HG03342 (cell line): ENCODE results near the gene ETHE1.
A peak's percentile ranks its signal among the peaks of the same experiment; 100 is the strongest.
"Not testable (repeated sequence)": the region's sequence is repeated elsewhere in the genome, so short reads cannot be mapped to it uniquely, and the experiment has no call there.

ENCODE experiments used
- ATAC-seq: cut with Tn5 transposase; IDR thresholded peaks from one replicate; pipeline ENCODE4 v1.9.1; 2021; ENCODE audit warnings: mild to moderate bottlenecking, moderate library complexity; ENCODE audit not compliant: unreplicated experiment

Gene ETHE1

DNA sequence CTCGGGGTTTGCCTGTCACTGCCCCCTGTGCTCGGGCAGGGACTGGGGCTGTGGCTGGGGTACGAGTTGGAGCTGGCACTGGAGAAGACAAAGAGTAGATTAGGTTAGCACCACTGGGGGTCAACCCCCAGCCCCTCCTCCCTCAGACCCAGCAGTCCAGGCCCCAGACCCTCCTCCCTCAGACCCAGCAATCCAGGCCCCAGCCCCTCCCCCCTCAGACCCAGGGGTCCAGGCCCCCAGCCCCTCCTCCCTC is 25.1 kb upstream of the ETHE1 start:
- no peak for ATAC-seq

GRCh38 chr19:43551399-43552197 is 24.6 kb upstream of the ETHE1 start:
- no peak for ATAC-seq

DNA sequence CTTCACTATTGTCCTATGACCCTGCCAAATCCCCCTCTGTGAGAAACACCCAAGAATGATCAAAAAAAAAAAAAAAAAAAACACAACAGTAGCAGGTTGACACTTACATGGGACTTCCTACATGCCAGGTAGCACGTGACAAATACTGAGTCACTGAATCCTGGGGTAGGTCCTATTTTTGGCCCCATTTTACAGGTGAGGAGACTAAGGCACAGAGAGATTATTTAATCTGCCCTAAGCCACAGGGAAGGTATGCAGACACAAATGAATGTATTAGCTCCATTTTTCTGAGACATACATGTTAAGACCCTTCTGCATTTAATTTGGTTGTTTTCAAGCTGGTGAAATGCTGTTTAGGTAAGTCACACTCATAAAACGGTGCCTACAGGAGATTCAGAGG is 21.7 kb upstream of the ETHE1 start:
- ATAC-seq, result no peak

DNA sequence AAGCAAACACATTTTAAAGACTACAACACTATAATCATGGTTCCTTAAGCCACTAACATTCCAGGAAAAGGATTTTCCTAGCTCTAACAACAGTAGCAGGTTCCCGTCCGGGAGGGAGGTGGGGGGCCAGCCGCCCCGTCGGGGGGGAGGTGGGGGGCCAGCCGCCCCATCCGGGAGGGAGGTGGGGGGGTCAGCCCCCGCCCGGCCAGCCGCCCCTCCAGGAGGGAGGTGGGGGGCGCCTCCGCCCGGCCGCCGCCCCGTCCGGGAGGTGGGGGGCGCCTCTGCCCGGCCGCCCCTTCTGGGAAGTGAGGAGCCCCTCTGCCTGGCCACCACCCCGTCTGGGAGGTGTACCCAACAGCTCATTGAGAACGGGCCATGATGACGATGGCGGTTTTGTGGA is 20.9 kb upstream of the ETHE1 start:
- not testable (repeated sequence) for ATAC-seq

DNA sequence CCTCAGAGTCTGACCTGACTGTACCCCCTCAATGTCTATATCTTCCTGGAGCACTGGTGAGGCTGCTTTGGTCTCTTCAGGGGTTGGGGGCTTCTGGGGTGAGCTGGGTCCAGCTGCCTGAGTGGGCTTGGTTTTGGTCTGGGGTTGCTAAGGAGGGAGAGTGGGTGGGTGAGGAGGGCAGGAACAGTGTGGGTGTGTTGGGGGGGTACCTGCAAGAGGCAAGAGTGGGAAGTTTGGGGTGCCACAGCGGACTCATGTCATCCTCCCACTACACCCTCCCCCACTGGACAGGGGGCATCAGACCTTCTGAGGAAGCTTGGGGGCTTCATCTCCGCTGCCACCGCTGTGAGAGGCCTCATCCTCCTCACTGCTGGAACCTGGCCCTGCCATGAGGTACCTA is 19.6 kb upstream of the ETHE1 start:
- no peak for ATAC-seq

GRCh38 chr19:43545981-43546380 is 19.0 kb upstream of the ETHE1 start:
- no peak for ATAC-seq

- ATAC-seq, result no peak
These were observed 18.3 kb upstream of the ETHE1 start for GRCh38 chr19:43545276-43545675.

- ATAC-seq, result no peak
These were observed 17.1 kb upstream of the ETHE1 start for GRCh38 chr19:43544077-43544476.

DNA sequence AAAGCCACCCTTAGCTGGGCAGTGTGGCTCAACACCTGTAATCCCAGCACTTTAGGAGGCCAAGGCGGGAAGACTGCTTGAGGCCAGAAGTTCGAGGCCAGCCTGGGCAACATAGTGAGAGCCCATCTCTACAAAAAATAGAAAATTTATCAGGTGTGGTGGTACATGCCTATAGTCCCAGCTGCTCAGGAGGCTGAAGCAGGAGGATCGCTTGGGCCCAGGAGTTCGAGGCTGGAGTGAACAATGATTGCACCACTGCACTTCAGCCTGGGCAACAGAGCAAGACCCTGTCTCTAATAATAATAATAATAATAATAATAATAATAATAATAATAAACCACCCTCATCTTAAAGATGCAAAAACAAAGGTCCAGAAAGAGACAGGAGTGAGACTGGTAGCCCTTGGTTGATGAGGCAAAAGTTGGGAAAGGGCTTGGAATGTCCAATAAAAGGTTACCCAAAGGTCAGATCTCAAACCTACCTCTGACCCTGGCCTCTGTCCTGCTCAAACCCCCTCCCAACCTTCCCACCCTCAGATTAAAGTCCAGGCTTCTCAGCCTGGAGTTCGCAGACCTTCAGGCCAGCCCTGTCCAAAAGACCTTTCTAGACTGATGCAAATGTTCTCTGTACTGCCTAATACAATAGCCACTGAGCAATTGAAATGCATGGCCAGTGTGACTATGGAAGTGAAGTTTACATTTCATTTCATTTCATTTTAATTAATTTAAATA is 15.1 kb upstream of the ETHE1 start:
- ATAC-seq, result no peak

GRCh38 chr19:43540381-43540780 is 13.4 kb upstream of the ETHE1 start:
- no peak for ATAC-seq

- no peak for ATAC-seq
These were observed 11.9 kb upstream of the ETHE1 start for GRCh38 chr19:43538922-43539321.

DNA sequence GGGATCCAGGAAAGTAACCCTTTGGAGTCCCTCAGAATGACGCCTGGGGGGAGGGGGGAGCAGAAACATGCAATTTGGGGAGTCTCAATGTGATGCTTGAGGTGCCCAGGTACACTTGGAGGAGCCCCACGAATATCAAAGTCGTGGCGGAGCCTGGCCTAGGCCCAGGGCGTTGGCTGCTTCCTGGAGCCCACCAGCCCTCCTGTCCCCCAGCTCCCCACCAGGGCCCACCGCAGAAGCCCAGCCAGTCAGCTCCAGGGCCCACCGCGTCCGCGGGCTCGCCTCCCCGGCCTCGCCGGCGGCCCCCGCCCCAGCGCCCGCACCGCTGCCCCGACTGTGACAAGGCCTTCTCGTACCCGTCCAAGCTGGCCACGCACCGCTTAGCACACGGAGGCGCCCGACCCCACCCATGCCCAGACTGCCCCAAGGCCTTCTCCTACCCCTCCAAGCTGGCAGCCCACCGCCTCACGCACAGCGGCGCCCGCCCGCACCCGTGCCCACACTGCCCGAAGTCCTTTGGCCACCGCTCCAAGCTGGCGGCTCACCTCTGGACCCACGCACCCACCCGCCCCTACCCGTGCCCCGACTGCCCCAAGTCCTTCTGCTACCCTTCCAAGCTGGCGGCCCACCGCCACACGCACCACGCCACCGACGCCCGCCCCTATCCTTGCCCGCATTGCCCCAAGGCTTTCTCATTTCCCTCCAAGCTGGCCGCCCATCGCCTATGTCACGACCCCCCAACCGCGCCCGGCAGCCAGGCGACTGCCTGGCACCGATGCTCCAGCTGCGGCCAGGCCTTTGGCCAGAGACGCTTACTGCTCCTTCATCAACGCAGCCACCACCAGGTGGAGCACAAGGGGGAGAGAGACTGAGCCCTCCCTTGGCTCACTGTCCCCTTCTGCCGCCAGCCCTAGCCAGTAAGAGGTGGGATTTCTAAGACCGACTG is 8.1 kb upstream of the ETHE1 start:
- no peak for ATAC-seq

GRCh38 chr19:43534305-43534815 is 7.4 kb upstream of the ETHE1 start:
- no peak for ATAC-seq

- peak; percentile 57 for ATAC-seq
These were observed 6.7 kb upstream of the ETHE1 start for GRCh38 chr19:43533546-43534304.

DNA sequence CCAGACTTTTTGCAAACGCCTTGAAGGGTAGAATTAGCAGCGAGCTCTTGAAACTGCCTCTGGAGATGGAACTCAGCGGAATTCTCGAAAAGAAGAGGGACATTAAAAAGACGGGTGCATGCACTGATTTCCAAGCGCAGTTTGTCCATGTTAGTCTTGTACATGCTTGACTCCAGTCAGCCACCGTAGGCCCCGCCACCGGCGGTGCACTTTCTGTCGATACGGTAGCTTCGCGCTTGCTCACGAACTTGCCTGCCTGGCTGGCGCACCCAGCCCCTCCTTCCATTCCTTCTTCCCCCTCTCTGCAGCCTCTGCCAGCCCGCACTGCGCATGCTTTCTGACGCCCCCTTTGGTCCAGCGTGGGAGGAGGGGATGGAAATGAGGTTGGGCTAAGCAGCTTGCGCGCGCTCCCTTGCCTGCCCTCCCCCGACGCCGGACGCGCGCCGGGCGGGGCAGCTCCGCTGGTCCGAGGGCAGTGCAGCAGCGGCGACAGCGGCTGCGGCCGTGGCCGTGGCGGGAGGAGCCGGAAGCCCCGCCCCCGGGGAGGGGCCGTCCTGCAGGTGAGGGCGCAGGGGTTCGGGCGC is 6.1 kb upstream of the ETHE1 start, which contains the start of gene ZNF575:
ZNF575 (plus strand) TSS at position 227 of the 584 bp plus-strand sequence. CDS start 1,235 bp downstream, outside the sequence.
- ATAC-seq, result peak; percentile 52

- ATAC-seq, result no peak
These were observed 5.6 kb upstream of the ETHE1 start for GRCh38 chr19:43532571-43532961.

DNA sequence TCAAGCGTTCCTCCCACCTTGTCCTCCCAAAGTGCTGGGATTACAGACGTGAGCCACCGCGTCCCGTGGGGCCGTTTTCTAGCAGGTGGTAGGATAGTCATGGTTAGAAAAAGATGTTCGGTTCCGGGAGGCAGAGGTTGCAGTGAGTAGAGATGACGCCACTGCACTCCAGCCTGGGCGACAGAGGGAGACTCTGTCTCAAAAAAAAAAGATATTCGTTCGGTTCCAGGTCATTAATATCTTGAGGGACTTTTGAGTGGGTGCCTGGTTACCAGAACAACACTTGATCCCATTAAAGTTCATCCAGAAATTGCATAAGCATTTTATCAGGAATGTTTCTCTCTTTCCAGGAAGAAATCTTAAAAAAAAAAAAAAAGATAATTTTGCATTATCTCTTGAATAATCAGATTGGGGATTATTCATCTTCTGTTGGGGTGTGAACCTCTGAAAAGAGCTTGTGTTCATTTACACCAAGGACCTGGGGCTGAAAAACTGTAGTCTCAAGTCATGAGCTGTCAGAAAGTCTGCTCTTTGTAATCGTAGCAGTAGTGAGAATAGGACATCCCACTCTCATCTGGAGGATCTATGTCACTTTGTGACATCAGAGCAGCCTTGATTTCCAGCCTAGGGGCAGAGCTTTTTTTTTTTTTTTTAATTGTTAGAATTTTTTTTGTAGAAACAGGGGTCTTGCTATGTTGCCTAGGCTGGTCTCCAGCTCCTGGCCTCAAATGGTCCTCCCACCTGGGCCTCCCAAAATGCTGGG is 1.0 kb upstream of the ETHE1 start:
- ATAC-seq, result no peak

DNA sequence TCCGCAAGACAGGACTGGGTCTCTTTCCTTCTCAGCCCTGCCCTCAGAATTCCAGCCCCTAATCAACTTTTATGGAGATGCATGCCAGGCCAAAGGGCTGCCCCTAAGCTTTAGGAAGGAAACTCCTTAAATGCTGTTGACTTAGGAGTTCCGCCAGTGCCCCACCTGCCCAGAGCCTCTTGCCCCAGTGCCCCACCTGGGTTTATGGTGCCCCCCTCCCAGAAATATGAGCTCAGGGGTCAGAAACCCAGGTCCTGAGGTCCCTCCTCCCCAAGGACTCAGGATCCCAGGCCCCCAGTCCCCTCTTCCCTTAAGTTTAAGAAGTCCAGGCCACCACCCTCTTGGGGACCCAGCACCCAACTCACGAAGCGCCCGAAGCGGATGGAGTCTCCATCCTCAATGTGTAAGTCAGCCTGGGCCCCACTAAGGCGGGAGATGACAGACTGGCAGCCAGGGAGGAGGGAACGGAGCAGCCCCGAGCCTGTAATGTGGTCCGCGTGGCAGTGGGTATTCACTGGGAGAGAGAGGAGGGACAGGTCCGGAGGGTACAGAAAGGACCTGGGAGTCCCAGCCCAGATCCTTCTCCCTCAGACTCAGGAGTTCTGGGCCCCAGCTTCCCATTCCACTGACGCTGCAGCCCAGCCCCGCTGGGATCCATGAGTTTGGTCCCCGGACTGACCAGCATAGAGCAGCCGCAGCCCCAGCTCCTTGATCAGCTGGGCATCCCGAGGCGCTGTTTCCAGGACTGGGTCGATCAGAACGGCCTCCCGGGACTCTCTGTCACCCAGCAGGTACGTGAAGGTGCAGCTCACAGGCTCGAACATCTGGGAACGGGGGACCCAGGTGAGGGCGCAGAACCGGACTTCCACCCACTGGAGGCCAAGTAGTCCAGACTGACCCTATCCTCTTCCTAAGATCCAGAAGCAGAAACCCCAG is 897 bp downstream of the ETHE1 start:
- no peak for ATAC-seq
